Inferior parietal cortex (tissue), 1 donor: ENCODE results near the gene RASGRF1.

Experiments used
- DNase-seq: peaks from one replicate; pipeline ENCODE4 v3.0.0-alpha.2; 2016; ENCODE audit errors: extremely low spot score

RASGRF1 gene

GRCh38 chr15:78985859-78986475 lies 104.6 kb downstream of the RASGRF1 start:
- DNase-seq = no peak

GRCh38 chr15:78984041-78984440 lies 106.5 kb downstream of the RASGRF1 start:
- DNase-seq = no peak

- no peak for DNase-seq
Measured at GRCh38 chr15:78983146-78983918, 107.2 kb downstream of the RASGRF1 start.

GRCh38 chr15:78982736-78983135 lies 107.8 kb downstream of the RASGRF1 start:
- no peak for DNase-seq

GRCh38 chr15:78981532-78982313 lies 108.9 kb downstream of the RASGRF1 start:
- DNase-seq = no peak

- DNase-seq = peak; percentile 74
Measured at GRCh38 chr15:78979456-78980320, 110.9 kb downstream of the RASGRF1 start.

- DNase-seq = no peak
Measured at GRCh38 chr15:78978601-78979179, 111.9 kb downstream of the RASGRF1 start.

GRCh38 chr15:78977591-78978347 lies 112.8 kb downstream of the RASGRF1 start:
- no peak for DNase-seq

GRCh38 chr15:78977091-78977571 lies 113.4 kb downstream of the RASGRF1 start:
- no peak for DNase-seq

- no peak for DNase-seq
Measured at GRCh38 chr15:78976691-78977090, 113.9 kb downstream of the RASGRF1 start.

GRCh38 chr15:78974272-78974918 lies 116.2 kb downstream of the RASGRF1 start:
- no peak for DNase-seq

GRCh38 chr15:78969687-78970349 lies 120.8 kb downstream of the RASGRF1 start:
- no peak for DNase-seq

- DNase-seq = no peak
Measured at GRCh38 chr15:78968539-78969271, 121.9 kb downstream of the RASGRF1 start.

GRCh38 chr15:78968114-78968513 lies 122.5 kb downstream of the RASGRF1 start:
- no peak for DNase-seq

GRCh38 chr15:78960308-78960707 lies 130.3 kb downstream of the RASGRF1 start:
- no peak for DNase-seq

GRCh38 chr15:78959360-78959759 lies 131.2 kb downstream of the RASGRF1 start:
- DNase-seq = no peak

GRCh38 chr15:78957416-78958093 lies 133.0 kb downstream of the RASGRF1 start:
- DNase-seq = no peak

GRCh38 chr15:78956937-78957336 lies 133.6 kb downstream of the RASGRF1 start:
- no peak for DNase-seq
